PFSK-1 (cell line): ENCODE data around the gene SUSD4.

Experiments
- FOXP2 ChIP-seq: optimal IDR thresholded peaks from 2 replicates; pipeline ENCODE3; 2011; ENCODE audit warnings: borderline replicate concordance, control low read depth, inconsistent platforms; ENCODE audit not compliant: insufficient read depth; ENCODE audit errors: extremely low read length, extremely low read depth
- POLR2AphosphoS5 ChIP-seq: IDR thresholded peaks from 2 replicates; pipeline ENCODE4 v1.6.1; 2012; ENCODE audit warnings: low read depth, mild to moderate bottlenecking, control low read depth, low read length, moderate library complexity
- REST ChIP-seq, 2 experiments: IDR thresholded peaks; 2 replicates each; pipeline versions ENCODE4 v1.6.1 to v1.8.0; 2011 to 2012; ENCODE audit warnings: low read depth in 2 of 2, low read length in 2 of 2, control low read depth in 1 of 2, inconsistent platforms in 1 of 2, mild to moderate bottlenecking in 1 of 2, moderate library complexity in 1 of 2; ENCODE audit not compliant: insufficient read depth in 1 of 2
- SIN3A ChIP-seq: IDR thresholded peaks from 2 replicates; pipeline ENCODE4 v1.6.1; 2012; ENCODE audit warnings: mild to moderate bottlenecking, low read length, moderate library complexity, borderline replicate concordance; ENCODE audit not compliant: insufficient read depth
- TAF1 ChIP-seq: IDR thresholded peaks from 2 replicates; pipeline ENCODE4 v1.6.1; 2012; ENCODE audit warnings: low read length, control low read depth, borderline replicate concordance; ENCODE audit not compliant: insufficient read depth

SUSD4 gene

GRCh38 chr1:223223091-223223995 lies 140.6 kb downstream of the SUSD4 start:
- no peak for TF ChIP-seq POLR2AphosphoS5
- TF ChIP-seq TAF1 = no peak
- no peak for TF ChIP-seq SIN3A
- no peak for TF ChIP-seq REST (IDR thresholded peaks at IDR 0.05; ENCODE audit: insufficient read depth in 1 of 2, low read depth in 2 of 2, low read length in 2 of 2)

- TF ChIP-seq TAF1 (no peak), POLR2AphosphoS5 (no peak), REST (IDR thresholded peaks at IDR 0.05; ENCODE audit: insufficient read depth in 1 of 2, low read depth in 2 of 2, low read length in 2 of 2) (no peak), SIN3A (no peak), FOXP2 (no peak)
Measured at GRCh38 chr1:223222377-223222776, 141.6 kb downstream of the SUSD4 start.

- no peak for TF ChIP-seq POLR2AphosphoS5
- TF ChIP-seq SIN3A = no peak
- TF ChIP-seq TAF1 = no peak
- TF ChIP-seq FOXP2 = no peak
- TF ChIP-seq REST (IDR thresholded peaks at IDR 0.05; ENCODE audit: insufficient read depth in 1 of 2, low read depth in 2 of 2, low read length in 2 of 2) = no peak
Measured at GRCh38 chr1:223221686-223222085, 142.3 kb downstream of the SUSD4 start.

- TF ChIP-seq POLR2AphosphoS5 (no peak), REST (IDR thresholded peaks at IDR 0.05; ENCODE audit: insufficient read depth in 1 of 2, low read depth in 2 of 2, low read length in 2 of 2) (no peak)
Measured at GRCh38 chr1:223219846-223220610, 143.9 kb downstream of the SUSD4 start.
